NCI-H1417 treated with DMSO at 0.1 percent for 48 hours (cell line): ENCODE results near the gene PRADC1.

Source experiments
- DNase-seq: peaks from one replicate; lab custom pipeline; 2025; lab: John Stamatoyannopoulos, UW

PRADC1 gene

GRCh38 chr2:73258913-73259215 lies 25.8 kb upstream of the PRADC1 start:
- DNase-seq = no peak

GRCh38 chr2:73258186-73258912 lies 25.3 kb upstream of the PRADC1 start:
- no peak for DNase-seq

GRCh38 chr2:73257425-73258125 lies 24.5 kb upstream of the PRADC1 start:
- DNase-seq = no peak

DNA sequence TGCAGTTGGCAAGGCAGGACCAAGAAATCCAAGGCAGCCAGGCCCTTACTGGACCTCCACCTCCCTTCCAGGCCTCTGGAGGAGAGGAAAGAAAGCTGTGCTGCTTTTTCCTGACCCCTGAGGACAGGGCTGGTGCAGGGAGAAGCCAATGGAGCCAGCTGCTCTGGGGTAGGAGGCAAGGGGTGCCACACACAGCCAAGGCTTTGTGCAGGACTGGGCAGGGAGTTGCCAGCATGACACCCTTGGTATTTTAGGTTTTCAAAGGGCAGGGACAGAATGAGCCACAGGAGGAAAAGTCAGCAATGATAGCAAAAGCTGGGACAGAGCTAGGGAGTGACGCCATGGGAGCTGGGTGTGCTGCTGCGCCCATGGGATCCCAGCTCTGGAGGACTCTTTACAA lies 24.0 kb upstream of the PRADC1 start:
- no peak for DNase-seq

- no peak for DNase-seq
Observed at GRCh38 chr2:73256618-73256922, 23.5 kb upstream of the PRADC1 start.

DNA sequence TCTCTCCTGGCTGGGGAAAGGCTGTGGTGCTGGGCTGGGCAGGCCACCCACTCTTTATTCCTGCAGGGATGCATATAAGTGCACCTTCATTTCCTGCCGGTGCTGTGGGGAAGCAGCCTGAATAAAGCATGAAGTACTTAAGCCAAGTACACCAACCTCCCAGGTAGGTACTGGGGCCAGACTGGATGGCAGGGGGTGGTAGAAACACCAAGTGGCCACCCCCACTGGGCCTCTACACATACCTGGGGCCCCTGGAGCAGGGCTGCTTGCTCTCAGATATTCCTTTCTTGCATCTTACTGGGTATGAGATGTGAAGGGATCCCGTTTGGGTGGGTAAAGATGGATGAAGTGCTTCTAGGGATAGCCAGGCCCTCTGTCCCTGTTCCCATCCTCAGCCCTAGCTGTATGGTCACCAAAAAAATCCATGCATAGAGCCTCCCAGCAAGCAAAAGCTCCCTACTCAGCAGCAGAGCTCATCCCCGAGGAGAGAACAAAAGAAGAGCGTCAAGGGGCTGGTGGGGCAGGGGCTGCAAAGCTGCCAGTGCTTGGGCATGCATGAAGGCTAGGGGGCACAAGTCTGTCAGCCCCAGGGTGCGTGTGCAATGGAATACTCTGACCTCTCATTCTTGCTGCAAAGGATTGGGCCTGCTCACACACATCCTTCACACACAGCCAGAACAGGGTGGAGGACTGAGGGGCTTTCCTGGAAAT lies 23.0 kb upstream of the PRADC1 start:
- DNase-seq = no peak

DNA sequence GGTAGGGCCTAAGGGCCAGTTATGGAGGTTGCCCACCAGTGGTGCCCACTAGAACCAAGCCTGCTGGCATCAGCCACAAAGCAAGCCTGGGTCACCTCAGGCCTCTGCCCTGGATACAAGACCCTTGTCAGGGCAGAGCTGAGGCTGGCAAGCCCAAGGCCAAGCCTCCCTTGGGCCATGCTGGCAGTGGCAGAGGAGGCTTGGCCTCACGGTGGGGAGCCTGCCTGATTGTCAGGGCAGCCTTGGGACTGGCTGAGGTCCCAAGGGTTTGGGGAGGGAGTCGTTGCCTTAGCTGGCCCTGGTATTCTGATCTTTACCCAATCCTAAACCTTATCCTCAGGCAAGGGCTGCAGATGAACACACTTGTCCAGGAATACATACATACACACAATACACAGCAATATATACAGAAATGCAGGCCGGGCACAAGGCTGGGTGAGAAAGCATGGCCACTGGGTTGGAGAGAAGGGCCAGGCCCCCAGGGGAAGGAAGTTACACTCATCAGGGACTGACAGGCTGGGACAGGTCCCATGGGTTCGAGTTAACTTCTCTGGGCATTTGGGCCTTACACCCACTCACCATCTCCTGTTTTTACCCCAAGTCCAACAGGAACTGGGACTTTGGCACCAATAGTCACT lies 22.1 kb upstream of the PRADC1 start:
- DNase-seq = no peak

GRCh38 chr2:73254343-73255006 lies 21.4 kb upstream of the PRADC1 start:
- DNase-seq = no peak

GRCh38 chr2:73253901-73254300 lies 20.9 kb upstream of the PRADC1 start:
- no peak for DNase-seq

DNA sequence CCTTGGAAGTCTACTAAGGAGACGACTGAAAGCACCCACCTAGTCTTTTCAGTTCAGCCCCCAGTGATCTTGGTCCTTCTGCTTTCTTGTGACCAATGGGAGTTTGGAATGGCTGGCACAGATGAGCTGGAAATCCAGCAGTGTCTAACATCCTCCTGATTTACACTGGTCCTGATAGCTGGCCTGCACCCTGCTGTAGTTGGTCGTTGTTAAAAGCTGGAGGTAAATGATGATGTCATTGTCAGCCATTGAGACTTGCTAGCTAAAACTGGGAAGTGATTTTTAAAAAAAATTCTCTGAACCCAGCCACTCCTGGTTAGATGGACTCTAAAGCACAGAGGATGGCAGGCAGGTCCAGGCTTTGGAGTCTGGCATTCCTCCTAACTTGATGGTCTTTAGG lies 20.4 kb upstream of the PRADC1 start:
- no peak for DNase-seq

GRCh38 chr2:73252238-73253027 lies 19.4 kb upstream of the PRADC1 start:
- DNase-seq = no peak

- DNase-seq = no peak
Observed at GRCh38 chr2:73250872-73251846, 18.1 kb upstream of the PRADC1 start.

GRCh38 chr2:73249636-73250035 lies 16.6 kb upstream of the PRADC1 start:
- DNase-seq = no peak

DNA sequence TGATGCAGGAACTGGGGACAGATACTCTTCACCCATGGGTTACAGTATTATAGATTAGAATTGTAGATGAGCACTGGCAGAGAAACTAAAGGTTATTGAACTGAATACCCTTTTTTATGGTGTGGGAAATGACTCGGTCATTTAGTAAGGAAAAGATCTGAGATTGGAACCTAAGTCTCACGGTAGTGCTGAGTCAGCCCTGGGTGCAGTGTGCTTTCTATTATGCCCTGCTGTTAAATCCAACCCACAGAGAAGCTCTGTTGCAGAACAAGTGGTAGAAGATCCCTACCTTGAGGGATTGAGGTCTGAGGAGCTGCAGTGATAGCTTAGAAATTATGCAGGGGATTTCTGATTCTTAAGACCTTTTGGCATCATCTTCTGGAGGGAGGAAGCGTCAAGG lies 13.8 kb upstream of the PRADC1 start:
- DNase-seq = no peak

DNA sequence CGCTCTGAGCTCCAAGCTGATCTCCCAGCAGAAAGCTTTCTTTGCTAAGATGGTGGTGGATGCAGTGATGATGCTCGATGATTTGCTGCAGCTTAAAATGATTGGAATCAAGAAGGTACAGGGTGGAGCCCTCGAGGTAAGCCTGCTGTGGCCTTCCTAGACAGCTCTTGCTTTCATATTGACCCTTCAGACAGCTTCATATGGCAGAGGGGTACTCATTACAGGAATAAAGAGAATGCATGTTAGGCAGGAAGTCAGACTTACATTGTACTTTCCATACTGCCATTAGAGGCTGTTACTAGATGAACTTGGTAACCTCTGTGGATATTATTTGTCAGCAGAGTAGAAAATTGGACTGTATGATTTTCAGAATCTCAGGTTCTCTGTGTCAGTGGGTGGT lies 11.5 kb upstream of the PRADC1 start:
- no peak for DNase-seq

- no peak for DNase-seq
Observed at GRCh38 chr2:73243884-73244570, 11.0 kb upstream of the PRADC1 start.

- no peak for DNase-seq
Observed at GRCh38 chr2:73239776-73240175, 6.7 kb upstream of the PRADC1 start.

DNA sequence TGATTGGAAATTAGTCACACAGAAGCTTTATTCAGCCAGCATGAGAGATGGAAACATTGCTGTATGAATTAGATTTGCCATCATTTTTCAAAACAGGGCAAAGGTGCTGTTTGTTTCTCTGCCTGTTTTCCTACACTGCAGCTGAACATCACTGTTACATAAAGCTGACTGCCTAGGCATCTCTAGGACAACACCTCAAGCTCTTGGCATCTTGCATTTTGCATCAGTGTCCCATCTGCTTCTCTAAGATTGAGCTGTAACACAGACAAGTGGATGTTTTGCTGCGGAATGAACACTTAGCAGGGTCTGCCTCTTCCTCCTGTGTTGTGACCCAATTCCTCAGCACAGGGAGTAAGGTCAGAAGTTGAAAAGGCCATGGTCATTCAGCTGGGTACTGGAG lies 5.9 kb upstream of the PRADC1 start:
- DNase-seq = no peak

DNA sequence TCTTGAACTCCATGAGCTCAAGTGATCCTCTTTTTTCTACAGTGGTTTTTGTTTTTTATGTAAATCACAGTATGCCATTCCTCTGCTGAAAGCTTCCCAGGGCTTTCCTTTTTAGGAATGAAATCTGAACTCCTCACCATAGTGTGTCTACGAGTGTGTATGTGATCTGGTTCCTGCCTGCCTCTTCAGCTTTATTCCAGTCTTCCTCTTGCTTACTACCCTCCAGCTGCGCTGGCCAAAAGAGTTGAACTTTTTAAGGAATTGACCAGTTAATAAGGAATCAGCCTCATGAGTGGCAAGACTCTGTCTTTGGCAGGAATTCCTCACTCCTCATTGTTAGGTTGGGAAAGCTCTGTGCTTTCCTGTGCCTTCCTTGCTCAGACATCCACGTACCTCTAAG lies 5.1 kb upstream of the PRADC1 start:
- no peak for DNase-seq

GRCh38 chr2:73237168-73237567 lies 4.1 kb upstream of the PRADC1 start:
- no peak for DNase-seq
